Thoracic aorta (tissue), 2 donors: ENCODE measurements around the gene HACD4. TPM values are rescaled to one million over a fixed set of nuclear protein-coding genes. Genes with fewer than 3 reads are reported as not detected.

Experiments used
- ATAC-seq: fragments of 150-250 bp; one replicate; pipeline ENCODE4 v1.8.0; 2017; ENCODE audit warnings: low read depth; ENCODE audit not compliant: insufficient number of reproducible peaks, low FRiP score
- DNase-seq: peaks from one replicate; pipeline ENCODE4 v3.0.0-alpha.2; 2020; ENCODE audit warnings: low spot score
- H3K27ac ChIP-seq, 2 donors: fragments of 200-600 bp; sonication (generic); 1 replicate in 1 of 2; 2 replicates in 1 of 2; pipeline ENCODE4 v1.5.1; 2016; ENCODE audit warnings: mild to moderate bottlenecking in 2 of 2, moderate library complexity in 2 of 2
- H3K27me3 ChIP-seq: fragments of 200-600 bp; sonication (generic); replicated peaks from 2 replicates; pipeline ENCODE4 v1.6.0; 2016; ENCODE audit warnings: mild to moderate bottlenecking; ENCODE audit not compliant: insufficient read depth
- H3K36me3 ChIP-seq: fragments of 200-600 bp; sonication (generic); one replicate; pipeline ENCODE4 v1.5.1; 2016
- H3K4me1 ChIP-seq, 2 donors: fragments of 200-600 bp; sonication (generic); 1 replicate in 1 of 2; 2 replicates in 1 of 2; pipeline versions ENCODE4 v1.5.1 to v1.6.0; 2016; ENCODE audit warnings: low read depth in 2 of 2, mild to moderate bottlenecking in 1 of 2; ENCODE audit not compliant: control insufficient read depth in 1 of 2
- H3K4me3 ChIP-seq: fragments of 200-600 bp; sonication (generic); 2 replicates; pipeline ENCODE4 v1.5.1; 2016; ENCODE audit warnings: mild to moderate bottlenecking
- H3K9me3 ChIP-seq: fragments of 200-600 bp; sonication (generic); 2 replicates; pipeline ENCODE4 v1.5.1; 2016
- total RNA-seq, 2 donors: library from RNA; depleted of rRNA; stranded (reverse); fragments of >200 nt; gene quantifications; one replicate each; pipeline versions ENCODE4 v1.1.0 to v1.2.3, GENCODE V29; 2016
- TF ChIP-seq, protein P1 (sequence below): fragments of 200-600 bp; sonication (generic); IDR thresholded peaks from one replicate; pipeline ENCODE4 v1.5.1; 2019; ENCODE audit warnings: antibody characterized with exemption

The HACD4 gene
- total RNA-seq, 2 donors from 2014 or later, result 2.0 to 8.4 TPM

DNA sequence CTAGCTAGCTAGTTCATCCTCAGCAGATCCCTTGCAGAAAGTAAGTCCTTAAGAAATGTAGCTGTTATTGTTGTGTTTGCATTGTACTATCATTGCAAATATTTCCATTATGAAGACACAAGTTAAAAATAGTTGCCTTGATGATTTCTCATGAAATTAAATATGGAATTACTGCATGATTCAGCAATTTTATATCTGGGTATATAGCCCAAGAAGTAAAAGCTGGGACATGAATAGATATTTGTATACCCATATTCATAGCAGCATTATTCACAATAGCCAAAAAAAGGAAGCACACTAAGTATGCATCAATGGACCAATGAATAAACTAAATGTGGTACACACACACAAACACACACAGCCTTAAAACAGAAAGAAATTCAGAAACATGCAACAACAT lies 39.5 kb upstream of the HACD4 start:
- Histone ChIP-seq H3K4me1 (peaks cover 0 to 17% of the 10 kb centered on the region in 2 donors), H3K27ac (peak overlapping the region in 1 of 2 donors; percentile 33)
- no peak for ATAC-seq

DNA sequence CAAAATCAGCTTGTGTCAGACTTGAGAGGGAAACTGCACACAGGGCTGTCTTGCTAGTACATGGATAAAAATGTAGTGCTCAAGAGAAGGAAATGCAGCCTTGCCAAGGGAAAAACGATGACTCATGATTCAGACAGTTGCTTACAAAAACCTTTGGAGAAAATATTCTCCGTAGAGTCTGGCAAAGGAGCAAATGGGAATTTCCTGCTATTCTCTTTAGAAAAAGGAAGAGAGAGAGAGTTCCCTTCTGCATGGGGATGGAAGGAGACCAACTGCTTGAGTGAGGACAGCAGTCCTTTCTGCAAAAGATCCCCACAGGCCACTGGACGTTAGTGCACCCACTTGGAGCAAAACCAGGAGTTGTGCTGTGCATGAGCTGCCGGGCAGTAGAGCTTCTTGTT lies 38.7 kb upstream of the HACD4 start:
- DNase-seq (peak; percentile 36), ATAC-seq (peak; percentile 98)
- H3K4me3 ChIP-seq, result peak overlapping the region; percentile 57
- no peaks in the 10 kb centered on the region for H3K9me3 ChIP-seq
- peaks cover 0 to 17% of the 10 kb centered on the region in 2 donors for H3K4me1 ChIP-seq
- no peaks in the 10 kb centered on the region for H3K27me3 ChIP-seq
- peak overlapping the region; percentile 15 to 33 for H3K27ac ChIP-seq
- no peaks in the 10 kb centered on the region for H3K36me3 ChIP-seq
- TF ChIP-seq, protein P1, sequence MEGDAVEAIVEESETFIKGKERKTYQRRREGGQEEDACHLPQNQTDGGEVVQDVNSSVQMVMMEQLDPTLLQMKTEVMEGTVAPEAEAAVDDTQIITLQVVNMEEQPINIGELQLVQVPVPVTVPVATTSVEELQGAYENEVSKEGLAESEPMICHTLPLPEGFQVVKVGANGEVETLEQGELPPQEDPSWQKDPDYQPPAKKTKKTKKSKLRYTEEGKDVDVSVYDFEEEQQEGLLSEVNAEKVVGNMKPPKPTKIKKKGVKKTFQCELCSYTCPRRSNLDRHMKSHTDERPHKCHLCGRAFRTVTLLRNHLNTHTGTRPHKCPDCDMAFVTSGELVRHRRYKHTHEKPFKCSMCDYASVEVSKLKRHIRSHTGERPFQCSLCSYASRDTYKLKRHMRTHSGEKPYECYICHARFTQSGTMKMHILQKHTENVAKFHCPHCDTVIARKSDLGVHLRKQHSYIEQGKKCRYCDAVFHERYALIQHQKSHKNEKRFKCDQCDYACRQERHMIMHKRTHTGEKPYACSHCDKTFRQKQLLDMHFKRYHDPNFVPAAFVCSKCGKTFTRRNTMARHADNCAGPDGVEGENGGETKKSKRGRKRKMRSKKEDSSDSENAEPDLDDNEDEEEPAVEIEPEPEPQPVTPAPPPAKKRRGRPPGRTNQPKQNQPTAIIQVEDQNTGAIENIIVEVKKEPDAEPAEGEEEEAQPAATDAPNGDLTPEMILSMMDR, result peak; percentile 48

More for the DNA sequence above, 39.5 kb upstream of the HACD4 start:
- no peak for DNase-seq
- Histone ChIP-seq H3K36me3 (no peaks in the 10 kb centered on the region), H3K9me3 (no peaks in the 10 kb centered on the region), H3K27me3 (no peaks in the 10 kb centered on the region), H3K4me3 (no peak overlapping the region)
- TF ChIP-seq, protein P1, result no peak

DNA sequence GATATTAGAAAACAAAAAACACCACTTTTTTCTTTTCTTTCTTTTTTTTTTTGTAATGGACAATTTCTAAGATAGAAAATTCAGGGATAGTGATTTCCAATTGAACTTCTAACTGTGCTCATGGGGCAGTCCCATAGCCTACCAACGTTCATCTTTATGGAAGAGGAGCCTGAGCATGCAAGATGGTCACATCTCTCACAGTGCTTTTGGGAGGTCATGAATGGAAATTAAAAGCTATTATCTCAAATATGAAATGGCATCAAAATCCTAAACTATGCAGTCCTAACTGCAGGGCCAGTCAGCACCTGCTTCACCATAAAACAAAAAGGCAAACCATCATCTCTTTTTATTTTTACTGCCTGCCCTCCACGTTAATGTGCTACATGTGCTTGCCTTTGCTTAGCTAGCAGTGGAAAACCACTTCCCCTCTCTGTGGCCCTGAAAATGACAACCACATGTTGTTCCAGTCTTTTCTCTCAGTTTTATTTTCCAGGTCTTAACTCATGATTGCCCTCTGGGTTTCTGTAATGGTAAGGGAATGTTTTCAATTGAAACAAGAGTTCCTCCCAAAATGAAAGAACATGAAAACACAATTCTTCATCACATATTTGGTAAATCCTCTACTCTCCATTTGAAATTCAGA lies 29.6 kb upstream of the HACD4 start:
- TF ChIP-seq, protein P1, result no peak
- Histone ChIP-seq H3K9me3 (no peaks in the 10 kb centered on the region), H3K4me1 (no peaks in the 10 kb centered on the region), H3K36me3 (no peaks in the 10 kb centered on the region), H3K4me3 (no peak overlapping the region), H3K27ac (no peak overlapping the region), H3K27me3 (no peaks in the 10 kb centered on the region)
- no peak for DNase-seq
- no peak for ATAC-seq

DNA sequence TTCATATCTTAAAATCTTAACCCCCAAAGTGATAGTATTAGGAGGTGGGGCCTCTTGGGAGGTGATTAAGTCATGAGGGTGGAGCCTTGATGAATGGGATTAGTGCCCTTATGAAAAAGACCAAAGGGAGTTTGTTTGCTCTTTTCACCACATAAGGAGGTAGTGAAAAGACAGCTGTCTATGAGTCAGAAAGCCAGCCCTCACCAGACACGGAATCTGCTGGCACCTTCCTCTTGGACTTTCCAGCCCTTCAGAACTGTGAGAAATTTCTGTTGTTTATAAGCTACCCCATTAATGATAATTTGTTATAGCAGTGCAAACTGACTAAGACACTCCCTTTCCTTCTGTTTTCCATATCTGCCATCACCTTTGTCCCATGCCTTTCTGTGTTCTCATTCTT lies 25.5 kb upstream of the HACD4 start:
- H3K4me1 ChIP-seq, result no peaks in the 10 kb centered on the region
- H3K36me3 ChIP-seq, result no peaks in the 10 kb centered on the region
- TF ChIP-seq, protein P1, result no peak
- ATAC-seq, result no peak
- H3K4me3 ChIP-seq, result no peak overlapping the region
- H3K27ac ChIP-seq, result no peak overlapping the region
- no peaks in the 10 kb centered on the region for H3K27me3 ChIP-seq
- H3K9me3 ChIP-seq, result no peaks in the 10 kb centered on the region
- DNase-seq, result no peak

DNA sequence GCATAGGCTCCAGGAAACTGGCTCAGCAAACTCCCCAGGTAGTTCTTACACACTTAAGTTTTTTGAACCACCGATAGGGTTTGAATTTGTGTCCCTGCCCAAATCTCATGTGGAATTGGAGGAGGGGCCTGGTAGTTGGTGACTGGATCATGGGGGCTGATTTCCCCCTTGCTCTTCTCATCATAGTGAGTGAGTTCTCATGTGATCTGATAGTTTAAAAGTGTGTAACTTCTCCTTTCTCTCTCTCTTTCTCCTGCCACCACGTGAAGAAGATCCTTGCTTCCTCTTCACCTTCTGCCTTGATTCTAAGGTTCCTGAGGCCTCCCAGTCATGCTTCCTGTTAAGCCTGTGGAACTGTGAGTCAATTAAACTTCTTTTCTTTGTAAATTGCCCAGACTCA lies 22.4 kb upstream of the HACD4 start:
- H3K27me3 ChIP-seq, result no peaks in the 10 kb centered on the region
- no peak for DNase-seq
- H3K4me1 ChIP-seq, result no peaks in the 10 kb centered on the region
- no peaks in the 10 kb centered on the region for H3K9me3 ChIP-seq
- no peak for ATAC-seq
- no peaks in the 10 kb centered on the region for H3K36me3 ChIP-seq
- TF ChIP-seq, protein P1, result no peak
- H3K4me3 ChIP-seq, result no peak overlapping the region
- no peak overlapping the region for H3K27ac ChIP-seq
